Transverse colon (tissue), 3 donors: ENCODE measurements around the gene YTHDC1.

Source experiments
- EP300 ChIP-seq: sonication (generic); formaldehyde crosslinking; IDR thresholded peaks from one replicate; pipeline ENCODE4 v1.6.1; 2017; ENCODE audit warnings: antibody characterized with exemption, low read depth
- POLR2A ChIP-seq: fragments of 450-650 bp; IDR thresholded peaks from one replicate; pipeline ENCODE4 v1.6.1; 2016; ENCODE audit warnings: antibody characterized with exemption, mild to moderate bottlenecking, moderate library complexity
- TF ChIP-seq, protein P1 (sequence below), 5 experiments: fragments of 200-600 bp in 3 of 5; fragments of 450-650 bp in 2 of 5; sonication (generic) in 3 of 5; IDR thresholded peaks; 1 replicate in 2 of 5; 2 replicates in 3 of 5; pipeline ENCODE4 v1.5.1; 2016 to 2017; ENCODE audit warnings: antibody characterized with exemption in 5 of 5, inconsistent platforms in 3 of 5, mild to moderate bottlenecking in 2 of 5, moderate library complexity in 1 of 5

DNA sequence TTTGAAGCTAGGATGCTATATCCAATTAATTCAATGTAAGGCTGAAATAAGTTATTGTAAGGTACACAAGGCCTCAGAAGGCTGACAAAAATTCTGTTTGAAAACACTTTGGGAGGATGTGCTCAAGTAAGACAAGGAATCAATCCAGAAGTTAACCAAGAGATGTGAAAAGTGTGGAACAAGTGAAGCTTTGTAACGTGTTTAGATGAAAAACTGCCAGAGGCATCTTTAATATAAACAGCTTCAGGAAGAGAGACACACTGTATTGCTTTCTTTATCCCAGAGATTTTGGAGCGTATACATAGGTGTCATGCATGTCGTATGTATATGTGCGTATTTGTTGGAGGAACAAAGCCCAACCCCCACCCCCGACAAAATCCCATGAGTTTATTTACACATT lies 28.3 kb upstream of the YTHDC1 start:
- TF ChIP-seq, protein P1, sequence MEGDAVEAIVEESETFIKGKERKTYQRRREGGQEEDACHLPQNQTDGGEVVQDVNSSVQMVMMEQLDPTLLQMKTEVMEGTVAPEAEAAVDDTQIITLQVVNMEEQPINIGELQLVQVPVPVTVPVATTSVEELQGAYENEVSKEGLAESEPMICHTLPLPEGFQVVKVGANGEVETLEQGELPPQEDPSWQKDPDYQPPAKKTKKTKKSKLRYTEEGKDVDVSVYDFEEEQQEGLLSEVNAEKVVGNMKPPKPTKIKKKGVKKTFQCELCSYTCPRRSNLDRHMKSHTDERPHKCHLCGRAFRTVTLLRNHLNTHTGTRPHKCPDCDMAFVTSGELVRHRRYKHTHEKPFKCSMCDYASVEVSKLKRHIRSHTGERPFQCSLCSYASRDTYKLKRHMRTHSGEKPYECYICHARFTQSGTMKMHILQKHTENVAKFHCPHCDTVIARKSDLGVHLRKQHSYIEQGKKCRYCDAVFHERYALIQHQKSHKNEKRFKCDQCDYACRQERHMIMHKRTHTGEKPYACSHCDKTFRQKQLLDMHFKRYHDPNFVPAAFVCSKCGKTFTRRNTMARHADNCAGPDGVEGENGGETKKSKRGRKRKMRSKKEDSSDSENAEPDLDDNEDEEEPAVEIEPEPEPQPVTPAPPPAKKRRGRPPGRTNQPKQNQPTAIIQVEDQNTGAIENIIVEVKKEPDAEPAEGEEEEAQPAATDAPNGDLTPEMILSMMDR (IDR thresholded peaks at IDR 0.05), result no peak
- TF ChIP-seq POLR2A, result no peak
- no peak for TF ChIP-seq EP300
